Activated naive CD4-positive, alpha-beta T cell treated with anti-CD3 and anti-CD28 coated beads, Interleukin-2, amount 50 U/mL, for 16 hours (primary cell): ENCODE measurements around the gene C1orf141.
"Not testable (repeated sequence)": the region's sequence is repeated elsewhere in the genome, so short reads cannot be mapped to it uniquely, and the experiment has no call there.

Experiments used
- DNase-seq: peaks from one replicate; pipeline ENCODE4 v3.0.0-alpha.2; 2020

C1orf141 gene

DNA sequence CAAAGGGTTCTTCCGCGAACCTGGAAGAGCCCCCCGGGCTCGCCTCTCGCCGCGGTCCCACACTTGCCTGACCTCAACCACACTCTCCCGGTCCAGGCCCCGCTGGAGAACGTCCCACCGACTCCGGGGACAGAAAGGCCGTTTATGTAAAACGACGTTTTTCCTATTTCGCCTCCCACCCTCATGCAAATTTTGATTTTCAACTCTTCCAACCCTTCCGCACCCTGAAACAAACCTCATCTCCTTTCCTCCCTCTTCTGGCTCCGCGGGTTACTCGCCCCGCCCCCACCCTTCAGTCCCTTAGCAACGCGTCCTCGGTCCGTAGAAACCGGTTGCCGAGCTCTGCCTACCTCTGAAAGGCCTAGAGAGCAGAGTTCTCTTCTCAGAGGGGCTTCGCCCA lies at the start of gene C1orf141:
Gene C1orf141, minus strand, starts transcription at position 276 of the 400 bp plus-strand sequence. CDS start 7,730 bp downstream, outside the sequence.
- DNase-seq = peak; percentile 22

DNA sequence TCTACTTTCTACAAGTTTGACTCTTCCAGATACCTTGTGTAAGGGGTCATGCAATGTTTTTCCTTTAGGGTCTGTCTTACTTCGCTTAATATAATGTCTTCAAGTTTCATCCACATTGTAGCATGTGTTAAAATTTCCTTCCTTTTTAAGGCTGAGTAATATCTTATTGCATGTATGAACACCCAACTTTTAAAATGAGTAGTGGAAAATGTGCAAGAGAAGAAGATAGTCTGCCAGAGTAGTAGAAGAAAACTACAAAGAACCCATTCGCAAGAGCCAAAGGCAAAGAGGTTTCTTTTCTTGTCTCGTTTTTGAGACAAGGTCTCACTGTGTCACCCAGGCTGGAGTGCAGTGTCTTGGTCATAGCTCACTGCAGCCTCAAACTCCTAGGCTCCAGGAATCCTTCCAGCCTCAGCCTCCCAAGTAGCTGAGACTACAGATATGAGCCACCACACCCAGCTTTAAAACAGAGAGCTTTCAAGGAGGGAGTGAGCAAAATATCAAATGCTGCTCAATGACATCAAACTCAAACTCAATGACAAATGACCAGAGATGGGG lies 40.8 kb upstream of the C1orf141 start:
- DNase-seq = no peak

DNA sequence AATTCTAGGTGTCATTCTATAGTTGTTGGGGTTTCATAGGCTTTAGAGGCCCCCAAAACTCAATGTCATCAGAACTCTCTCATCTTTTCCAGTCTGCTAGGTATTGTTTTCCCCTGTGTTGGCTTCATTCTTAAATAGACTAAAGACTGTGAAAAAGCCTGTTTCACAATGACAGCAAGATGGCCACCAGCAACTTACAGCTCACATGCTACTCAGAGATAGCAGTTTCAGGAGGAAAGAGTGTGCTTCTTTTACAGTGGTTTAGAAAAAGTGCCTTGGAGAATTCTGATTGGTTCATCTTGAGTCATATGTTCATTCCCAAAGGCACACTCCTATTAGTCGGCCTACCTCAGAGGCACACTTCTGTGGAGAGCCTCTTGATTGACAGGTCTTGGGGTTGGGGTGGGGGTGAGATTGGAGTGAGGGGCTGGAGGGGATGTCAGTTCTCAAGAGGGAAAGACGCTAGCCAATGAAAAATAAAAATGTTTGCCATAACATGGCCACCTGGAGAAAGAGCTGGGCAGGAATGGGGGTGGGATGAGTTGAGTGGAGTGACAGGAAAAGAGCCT lies 40.0 kb upstream of the C1orf141 start:
- peak; percentile 32 for DNase-seq

DNA sequence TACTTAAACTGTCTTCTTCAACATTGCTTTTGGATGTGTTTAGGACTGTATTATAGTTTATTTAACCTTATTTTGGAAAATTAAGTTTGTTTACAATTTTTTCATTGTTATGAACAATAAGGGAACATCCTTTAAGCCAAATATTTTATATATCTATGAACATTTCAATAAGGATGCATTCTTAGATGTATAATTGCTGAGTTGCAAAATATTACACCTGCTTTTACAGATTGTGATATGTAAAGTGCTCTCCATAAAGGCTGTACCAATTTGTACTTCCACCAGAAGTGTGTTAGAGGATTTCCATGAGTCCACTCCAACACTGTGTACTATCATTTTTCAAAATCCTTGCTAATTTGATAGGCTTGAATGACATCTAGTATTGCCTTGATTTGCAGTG lies 39.2 kb upstream of the C1orf141 start:
- DNase-seq = no peak

DNA sequence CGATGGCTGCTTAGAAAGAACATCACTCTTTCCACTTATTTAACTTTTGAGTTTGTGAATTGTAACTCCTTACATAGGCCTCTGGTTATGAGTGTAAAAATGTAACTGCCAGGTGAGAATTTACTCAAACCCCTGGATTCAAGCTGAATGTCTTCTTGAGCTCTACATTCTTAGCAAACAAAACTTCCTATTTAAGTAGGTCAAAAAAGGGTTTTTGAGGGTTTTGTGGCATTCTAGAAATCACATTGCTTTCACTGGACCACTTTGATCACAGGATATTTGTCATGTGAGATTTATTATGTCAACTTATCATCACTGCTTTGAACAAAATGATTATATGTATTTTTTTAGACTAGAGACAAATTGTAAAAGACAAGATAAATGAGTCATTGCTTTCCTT lies 37.2 kb upstream of the C1orf141 start:
- no peak for DNase-seq

DNA sequence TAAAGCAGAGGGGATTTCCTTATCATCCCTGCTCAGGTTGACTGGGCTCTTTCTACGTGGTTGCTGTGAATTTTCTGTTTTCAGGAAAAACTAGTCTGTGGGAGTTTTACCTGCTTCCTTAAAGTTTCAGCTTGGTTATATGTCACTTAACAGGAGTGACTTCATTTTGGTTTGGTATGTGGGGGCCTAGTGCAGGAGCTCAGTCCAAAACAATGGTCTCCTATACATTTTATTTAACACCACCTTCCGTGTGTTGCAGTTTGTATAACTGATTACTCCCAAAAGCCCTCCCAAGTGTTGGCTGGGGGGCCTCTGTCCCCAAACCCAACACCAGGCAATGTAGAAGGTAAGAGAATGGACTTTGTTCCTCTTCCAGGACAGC lies 36.8 kb upstream of the C1orf141 start:
- DNase-seq = no peak

DNA sequence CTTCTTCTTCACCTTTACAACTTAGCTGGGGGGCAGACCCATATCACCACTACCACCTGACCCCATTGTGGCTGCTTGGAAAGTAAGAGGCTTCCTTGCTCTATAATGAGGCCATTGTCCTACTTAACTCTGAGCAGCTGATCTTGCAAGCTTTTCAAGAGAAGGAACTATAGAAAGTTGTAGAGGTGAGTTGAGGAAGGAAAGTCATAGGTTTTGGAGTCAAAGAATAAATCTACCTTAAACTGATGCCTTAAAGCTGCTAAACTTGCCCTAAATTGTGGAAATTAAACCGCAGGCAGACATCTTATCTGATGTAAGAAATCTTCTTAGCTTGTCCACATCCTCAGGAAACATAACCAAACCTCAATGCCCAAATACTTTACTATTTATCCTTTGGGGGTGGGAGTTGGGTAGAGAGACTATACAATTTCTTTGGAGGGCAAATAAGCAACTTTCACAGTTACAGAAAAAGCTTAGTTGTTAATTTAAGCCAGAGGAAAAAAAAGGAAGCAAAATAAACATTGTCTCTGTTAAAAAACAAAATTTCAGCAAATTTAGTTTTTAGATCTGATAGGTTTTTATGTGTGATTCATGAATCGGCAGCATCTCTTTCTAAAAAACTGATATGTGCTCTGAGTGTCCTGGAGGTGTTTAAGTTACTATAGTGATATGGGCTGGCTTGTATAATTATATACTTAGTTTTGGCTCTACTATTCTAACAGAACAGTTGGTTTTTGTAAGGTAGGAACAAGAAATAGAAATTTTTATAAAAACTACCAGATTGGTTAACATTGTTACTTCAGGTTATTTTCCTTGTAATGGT lies 36.2 kb upstream of the C1orf141 start:
- no peak for DNase-seq

DNA sequence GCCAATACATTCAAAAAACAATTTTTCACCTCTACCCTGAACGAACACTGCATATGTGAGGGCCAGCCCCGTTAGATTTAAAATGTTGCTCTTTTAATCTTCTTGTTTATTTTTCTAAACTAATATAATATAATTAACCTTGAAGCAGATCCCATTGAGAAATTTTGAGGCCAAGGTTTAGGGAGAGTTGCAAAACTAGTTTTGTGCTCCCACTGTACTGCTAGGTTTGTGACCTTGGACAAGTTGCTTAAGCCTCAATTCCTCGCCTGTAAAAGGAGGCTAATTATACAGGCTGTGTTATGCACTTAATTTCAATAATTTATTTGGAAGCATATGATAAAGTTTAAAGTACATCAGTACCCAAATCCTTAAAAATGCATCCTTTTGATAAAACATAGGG lies 35.2 kb upstream of the C1orf141 start:
- no peak for DNase-seq

DNA sequence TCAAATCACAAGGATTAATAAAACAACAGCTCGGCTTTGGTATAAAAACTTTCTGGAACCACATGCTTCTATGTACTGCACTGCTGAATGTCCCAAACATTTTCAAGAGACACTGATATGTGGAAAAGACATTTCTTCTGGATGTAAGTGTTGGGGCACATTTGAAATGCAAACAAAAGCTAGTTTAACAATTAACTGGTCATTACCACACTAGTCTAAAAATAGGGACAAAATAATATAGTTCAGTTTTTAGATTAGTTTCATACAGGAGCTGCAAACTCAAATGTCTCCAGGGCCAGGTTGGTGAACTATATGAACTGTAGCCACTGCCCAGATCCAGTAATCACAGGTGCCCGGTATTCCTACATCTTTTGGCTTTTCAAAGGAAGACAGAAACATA lies 34.7 kb upstream of the C1orf141 start:
- no peak for DNase-seq

DNA sequence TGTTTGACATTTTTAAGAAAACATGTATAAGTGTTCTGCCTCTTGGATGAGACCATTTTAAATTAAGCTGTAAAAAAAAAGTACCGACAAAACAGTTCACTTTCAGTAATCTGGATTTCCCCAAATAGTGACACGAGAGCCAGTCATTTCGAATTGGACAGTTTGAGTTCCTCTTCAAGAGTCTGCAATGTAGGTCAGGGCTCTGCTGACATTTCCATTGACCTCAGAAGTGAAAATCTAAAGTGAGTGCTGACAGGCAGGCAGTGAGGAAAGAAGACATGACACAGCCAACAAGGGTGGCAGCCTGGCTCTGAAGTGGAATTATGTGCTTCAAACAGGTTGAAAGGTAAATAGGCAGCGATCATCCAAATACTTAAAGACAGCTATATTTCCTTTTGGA lies 31.4 kb upstream of the C1orf141 start, which contains the start of gene IL23R:
Gene IL23R, plus strand, starts transcription at position 259 of the 400 bp plus-strand sequence. CDS start 1,667 bp downstream, outside the sequence.
- DNase-seq = peak; percentile 33

DNA sequence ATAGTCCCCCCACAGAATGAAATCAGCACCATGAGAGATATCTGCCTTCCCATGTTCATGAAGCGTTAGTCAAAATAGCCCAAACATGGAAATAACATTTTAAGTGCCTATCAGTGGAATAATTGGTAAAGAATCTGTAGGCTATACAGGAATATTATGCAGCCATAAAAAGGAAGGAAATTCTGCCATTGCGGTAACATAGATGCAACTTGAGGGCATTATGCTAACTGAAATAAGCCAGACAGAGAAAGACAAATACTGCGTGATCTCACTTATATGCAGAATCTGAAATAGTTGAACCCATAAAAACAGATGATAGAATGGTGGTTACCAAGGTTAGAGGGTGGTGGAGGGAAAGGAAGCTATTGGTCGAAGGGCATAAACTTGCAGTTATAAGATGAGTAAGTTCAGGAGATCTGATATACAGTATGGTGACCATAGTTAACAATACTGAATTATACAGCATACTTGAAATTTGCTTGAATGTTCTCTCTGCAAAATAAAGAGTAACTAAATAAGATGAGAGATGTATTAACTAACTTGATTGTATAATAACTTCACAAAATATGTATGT lies 30.8 kb upstream of the C1orf141 start:
- no peak for DNase-seq

DNA sequence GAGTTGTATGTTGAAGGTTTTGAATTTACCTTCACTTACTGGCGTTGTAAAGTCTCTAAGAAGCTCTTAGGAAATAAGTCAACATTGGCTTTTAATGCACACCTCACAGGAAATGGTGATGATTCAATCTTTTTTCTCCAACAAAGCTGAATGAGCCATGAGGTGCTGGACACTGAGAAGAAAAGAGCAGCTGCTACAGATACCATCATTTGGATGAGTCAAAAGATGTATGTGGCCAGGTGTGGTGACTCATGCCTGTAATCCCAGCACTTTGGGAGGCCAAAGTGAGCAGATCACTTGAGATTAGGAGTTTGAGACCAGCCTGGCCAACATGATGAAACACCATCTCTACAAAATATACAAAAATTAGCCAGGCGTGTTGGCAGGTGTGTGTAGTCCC lies 28.2 kb upstream of the C1orf141 start:
- DNase-seq = peak; percentile 32

DNA sequence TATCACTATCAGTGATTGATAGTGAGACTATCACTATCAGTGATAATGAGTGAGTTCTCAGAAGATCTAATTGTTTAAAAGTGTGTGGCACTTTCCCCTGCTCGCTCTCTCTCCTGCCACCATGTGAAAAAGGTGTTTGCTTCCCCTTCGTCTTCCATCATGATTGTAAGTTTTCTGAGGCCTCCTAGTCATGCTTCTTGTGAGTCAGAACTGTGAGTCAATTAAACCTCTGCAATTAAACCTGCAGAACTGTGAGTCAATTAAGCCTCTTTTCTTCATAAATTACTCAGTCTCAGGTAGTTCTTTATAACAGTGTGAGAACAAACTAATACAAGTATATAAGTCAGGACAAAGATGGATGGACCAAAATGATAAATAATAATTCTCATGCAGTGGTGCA lies 24.5 kb upstream of the C1orf141 start:
- peak; percentile 50 for DNase-seq

DNA sequence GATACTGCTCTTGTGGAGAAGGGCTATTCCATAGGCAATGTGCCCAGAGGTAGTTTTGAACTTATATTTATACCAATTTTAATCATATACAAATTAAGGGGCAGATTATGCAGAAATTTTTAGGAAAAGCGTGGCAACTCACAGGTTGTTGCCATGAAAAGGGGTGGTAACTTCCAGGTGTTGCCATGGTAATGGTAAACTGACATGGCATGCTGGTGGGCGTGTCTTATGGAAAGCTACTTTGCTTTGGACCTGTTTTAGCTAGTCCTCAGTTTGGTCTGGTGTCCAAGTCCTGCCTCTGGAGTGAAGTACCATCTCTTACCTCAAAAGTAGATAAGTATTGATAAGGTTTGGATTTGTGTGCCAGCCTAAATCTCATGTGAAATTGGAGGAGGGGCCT lies 23.6 kb upstream of the C1orf141 start:
- DNase-seq = peak; percentile 30

DNA sequence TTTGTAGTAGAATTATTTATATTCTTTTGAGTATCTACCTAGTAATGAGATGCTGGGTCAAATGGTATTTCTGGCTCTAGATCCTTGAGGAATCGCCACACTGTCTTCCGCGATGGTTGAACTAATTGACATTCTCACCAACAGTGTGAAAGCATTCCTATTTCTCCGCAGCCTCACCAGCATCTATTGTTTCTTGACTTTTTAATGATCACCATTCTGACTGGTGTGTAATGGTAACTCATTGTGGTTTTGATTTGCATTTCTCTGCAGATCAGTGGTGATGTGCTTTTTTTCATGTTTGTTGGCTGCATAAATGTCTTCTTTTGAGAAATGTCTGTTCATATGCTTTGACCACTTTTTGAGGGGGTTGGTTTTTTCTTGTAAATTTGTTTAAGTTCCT lies 16.2 kb upstream of the C1orf141 start:
- DNase-seq = no peak

DNA sequence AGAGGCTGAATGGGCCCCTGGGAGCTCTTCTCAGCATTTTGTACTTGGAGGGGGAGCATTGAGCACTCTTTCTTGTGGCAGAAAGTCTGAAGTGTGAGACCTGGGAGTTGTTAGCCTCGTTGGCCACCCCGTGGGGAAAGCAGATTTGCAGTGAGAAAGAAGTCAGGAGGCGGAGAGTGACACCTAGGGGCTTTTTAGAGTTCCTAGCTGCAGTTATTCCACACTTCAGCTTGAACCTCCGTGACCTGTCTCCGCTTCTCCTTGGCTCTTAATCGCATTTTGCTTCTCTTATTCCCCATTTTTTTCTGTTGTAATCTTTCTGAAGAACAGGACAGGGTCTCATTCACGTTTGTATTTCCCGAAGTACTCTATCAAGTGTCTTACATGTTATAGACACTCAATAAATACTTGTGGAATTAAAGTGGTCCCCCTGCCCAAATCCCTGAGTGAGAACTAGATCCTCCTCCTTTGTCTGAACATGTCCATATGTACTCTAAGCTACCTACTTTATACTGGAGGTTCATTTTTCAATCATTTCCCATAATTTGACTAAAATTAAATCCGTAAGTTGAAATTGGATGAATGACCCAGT lies 14.5 kb upstream of the C1orf141 start:
- DNase-seq = peak; percentile 68

DNA sequence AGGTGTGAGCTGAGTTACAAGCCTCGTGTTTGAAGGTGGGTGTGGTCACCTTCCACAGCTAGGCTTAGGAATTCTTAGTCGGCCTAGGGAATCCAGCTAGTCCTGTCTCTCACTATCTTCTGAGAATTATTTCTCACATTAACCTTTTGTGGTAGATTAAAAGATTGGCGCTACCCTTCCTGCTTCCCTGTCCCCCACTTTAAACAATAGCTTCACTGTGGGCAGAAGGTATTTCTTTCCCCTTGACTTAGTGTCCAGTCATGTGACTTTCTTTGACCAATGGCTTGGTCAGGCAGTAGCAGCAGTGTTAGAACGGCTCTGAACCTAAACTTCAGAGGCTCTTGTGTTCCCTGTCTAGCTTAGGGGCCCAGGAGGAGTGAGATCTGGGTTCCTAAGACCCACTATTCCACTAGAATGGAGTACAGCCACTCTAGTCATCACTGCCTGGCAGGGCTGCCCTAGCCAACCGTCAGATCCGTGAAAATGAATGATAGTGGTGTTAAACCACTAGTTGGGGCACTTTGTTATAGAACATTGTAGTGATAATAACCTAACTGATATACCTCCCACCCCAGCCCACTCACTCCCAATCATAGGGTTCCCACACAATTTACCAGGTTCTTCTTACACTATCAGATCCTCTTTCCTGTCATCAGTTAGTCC lies 13.9 kb upstream of the C1orf141 start:
- no peak for DNase-seq

DNA sequence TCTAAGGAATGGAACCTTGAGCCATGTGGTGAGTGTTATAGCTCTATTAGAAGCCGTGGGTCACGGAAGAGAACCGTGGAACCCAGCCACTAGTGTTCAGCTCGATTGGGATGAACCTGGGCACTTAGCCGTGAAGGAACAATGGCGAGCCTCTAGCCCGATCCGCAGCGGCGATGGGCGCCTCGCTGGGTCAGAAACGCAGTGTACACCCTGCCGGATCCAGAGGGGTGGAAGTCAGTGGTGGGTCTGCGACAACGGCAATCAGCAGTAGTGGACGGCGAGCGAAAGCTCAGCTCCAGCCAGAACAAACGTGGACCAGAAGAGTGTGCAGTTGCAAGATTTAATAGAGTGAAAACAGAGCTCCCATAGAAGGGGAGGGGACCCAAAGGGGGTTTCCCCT lies 13.2 kb upstream of the C1orf141 start:
- not testable (repeated sequence) for DNase-seq

DNA sequence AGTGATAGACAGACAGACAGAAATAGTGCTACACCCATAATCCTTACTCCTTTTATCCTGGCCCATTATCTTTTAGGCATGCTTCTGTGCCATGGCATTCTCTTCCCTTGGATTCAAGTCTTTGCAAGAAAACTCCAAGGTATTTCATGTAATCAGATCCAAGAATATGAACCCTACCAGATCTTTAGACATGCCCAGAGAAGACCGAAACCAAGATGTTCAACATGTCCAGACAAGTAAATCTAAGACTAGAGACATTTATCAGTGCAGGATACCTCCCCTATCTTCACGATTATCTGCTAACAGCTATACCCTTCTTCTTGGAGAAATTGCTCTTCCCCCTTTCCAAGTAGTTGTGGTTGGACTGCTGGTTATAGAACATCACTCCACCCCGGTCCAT lies 11.8 kb upstream of the C1orf141 start:
- DNase-seq = no peak

DNA sequence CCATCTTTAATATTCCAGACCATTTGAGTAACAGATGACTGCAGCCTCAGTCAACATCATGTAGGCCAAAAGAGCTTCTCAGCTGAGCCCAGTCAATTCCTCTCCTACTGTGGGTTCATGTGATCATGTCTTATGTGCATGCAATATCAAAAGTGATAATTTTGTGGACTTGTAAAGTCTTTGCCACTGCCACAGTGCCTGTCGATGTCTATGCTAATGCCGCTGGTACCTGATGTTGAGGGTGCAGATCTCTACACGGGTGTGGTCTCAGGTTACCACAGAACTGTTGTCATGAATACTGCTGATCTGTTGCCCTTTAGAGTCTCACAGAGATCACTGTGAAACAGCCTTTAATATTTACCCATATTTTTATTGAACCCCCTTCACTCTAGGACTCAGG lies 11.3 kb upstream of the C1orf141 start:
- DNase-seq = no peak

DNA sequence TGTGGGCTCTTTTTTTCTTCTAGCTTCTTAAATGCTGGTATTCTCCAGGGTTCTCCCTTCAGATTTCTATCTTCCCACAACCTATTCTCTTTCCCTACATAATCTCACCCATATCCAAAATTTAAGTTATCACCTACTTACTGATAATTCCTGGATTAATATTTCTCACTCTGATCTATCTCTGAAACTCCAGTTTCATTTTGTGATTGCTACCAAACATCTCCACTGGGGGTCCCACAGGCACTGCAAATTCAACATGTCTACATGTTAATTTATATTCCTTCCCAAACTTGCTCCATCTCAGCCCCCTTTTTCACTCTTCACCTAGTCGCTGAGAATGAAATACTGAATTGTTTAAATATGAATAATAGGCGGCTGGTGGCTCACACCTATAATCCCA lies 9.9 kb upstream of the C1orf141 start:
- DNase-seq = peak; percentile 25

DNA sequence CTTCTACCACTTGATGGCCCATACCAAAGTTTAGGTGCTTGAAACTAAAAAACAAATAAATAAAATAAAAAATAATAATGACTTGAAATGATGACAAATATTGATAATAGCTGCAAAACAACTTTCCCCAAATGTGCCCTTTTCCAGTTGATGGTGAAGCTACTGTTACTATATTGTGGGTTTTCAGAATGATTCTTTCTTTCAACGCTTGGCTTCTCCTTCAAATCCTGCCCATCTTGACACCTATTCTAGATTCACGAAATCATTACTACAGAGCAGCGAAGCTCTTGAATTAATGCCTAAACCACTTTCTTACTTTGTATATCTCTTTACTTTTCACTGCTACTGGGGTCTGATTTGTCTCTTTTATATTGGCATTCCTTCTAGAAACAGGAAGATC lies 9.2 kb upstream of the C1orf141 start:
- DNase-seq = no peak

DNA sequence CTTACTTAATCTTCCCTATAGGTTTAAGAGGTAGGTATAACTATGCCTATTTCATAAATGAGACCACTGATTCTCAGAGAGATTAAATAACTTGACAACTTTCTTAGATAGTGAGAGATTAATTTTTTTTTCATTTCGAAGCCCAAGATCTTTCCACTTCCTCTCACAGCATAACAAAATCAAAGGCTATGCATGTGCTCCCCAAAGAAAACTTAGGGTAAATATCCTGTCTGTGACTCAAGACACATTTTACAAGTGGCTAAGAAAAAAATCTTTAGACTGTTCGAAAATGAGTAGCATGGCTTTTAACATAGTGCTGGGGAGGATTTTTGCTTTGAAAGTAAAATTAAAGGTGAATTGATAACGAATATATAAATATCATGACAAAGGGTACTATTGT lies 8.2 kb upstream of the C1orf141 start:
- DNase-seq = no peak
